ENCODE data around the gene CD3E.

The CD3E gene

DNA sequence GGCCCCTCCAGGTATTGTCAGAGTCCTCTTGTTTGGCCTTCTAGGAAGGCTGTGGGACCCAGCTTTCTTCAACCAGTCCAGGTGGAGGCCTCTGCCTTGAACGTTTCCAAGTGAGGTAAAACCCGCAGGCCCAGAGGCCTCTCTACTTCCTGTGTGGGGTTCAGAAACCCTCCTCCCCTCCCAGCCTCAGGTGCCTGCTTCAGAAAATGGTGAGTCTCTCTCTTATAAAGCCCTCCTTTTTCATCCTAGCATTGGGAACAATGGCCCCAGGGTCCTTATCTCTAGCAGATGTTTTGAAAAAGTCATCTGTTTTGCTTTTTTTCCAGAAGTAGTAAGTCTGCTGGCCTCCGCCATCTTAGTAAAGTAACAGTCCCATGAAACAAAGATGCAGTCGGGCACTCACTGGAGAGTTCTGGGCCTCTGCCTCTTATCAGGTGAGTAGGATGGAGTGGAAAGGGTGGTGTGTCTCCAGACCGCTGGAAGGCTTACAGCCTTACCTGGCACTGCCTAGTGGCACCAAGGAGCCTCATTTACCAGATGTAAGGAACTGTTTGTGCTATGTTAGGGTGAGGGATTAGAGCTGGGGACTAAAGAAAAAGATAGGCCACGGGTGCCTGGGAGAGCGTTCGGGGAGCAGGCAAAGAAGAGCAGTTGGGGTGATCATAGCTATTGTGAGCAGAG, at the start of gene CD3E:
Gene CD3E (plus strand): TSS at position 163 of the 681 bp plus-strand sequence. CDS start 223 bp downstream, at position 386.
- no peak for DNase-seq (ENCODE audit: low read depth)

DNA sequence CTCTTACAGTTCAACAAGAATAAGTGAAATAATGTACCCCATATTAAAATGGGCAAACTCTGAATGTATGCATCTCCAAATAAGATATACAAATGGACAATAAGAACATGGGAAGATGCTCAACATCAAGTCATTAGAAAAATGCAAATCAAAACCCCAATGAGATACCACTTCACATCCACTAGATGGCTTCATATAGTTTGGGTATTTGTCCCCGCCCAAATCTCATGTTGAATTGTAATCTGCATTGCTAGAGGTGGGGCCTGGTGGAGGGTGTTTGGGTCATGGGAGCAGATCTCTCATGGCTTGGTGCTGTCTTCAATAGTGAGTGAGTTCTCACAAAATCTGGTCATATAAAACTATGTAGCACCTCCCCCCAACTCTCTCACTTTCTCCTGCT, 46.1 kb upstream of the CD3E start:
- no peak for DNase-seq (ENCODE audit: low read depth)

DNA sequence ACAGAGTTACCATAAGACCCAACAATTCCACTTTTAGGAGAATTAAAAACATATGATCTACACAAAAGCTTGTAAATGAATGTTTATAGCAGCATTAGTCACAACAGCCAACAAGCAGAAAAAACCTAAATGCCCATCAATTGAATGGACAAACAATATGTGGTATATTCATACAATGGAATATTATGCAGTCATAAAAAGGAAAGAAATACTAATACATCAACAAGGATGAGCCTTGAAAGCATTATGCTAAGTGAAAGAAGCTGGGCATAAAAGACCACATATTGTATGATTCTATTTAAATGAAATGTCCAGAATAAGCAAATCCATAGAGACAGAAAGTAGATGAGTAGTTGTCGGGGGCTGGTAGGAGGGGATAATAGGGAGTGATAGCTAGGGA, 45.4 kb upstream of the CD3E start:
- DNase-seq (ENCODE audit: low read depth): no peak

- no peak for DNase-seq (ENCODE audit: low read depth)
These were observed 44.2 kb upstream of the CD3E start for GRCh38 chr11:118260353-118260752.

DNA sequence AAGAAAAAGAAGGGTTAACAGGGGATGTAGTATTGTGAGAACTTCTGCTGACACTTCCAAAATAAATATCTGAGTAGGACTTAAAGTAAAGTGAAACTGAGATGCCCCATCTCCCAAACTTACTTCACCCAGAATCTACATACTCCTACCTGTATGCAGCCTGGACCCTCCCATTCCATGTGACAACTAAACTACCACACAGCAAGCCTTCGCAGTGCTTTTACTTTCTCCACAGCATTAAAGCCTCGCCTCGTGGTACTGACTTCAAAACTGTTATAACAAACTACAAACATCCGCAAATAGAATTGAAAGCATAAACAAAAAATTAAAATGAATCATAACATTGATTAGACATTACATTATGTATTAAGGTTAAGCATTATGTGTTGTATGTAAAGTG, 41.4 kb upstream of the CD3E start:
- DNase-seq (ENCODE audit: low read depth): no peak

- no peak for DNase-seq (ENCODE audit: low read depth)
These were observed 40.6 kb upstream of the CD3E start, which contains the start of gene MPZL2 for GRCh38 chr11:118263695-118264568. Gene MPZL2, minus strand, starts transcription at chr11:118264297. Its CDS starts 144 bp downstream, at chr11:118264153.

DNA sequence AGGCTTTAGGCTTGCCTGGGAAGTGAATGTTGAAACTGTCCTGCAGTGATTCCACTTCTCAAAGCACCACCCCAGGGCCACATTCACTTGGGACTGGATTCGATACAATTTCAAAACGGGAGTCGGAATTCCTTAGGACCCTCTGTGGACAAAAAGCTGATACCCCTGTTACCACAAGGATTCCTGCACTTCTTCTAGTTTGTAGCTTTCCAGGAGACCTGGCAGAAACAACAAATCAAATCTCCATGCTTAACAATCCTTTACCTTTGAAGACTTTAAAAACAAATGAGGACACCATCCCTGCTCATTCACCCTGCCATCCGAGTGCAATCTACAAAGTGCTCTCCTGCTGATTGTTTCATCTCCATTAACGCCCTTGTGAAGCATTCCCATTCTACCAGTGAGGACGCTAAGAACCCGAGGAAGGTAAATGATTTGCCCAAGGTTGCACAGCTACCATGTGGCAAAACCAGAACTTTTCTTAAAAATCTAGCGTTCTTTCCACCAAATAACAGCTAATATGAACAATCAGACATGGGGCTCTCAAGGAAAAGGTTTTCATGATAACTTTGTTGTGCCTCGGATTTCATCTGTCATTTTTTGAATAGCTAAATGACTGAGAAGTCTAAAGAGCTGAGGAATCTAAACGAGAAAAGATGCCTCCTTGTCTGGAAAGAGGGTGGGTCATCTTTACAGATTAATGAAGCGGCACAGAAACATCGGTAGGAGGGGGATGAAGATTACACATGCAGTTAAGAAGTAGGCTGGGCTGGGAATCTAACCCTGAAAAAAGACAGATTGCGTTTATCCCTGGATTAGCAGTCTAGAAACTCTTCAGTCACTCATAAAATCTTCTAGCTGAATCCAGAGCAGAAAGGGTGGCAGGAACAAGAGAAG, 39.7 kb upstream of the CD3E start:
- DNase-seq (ENCODE audit: low read depth): no peak

DNA sequence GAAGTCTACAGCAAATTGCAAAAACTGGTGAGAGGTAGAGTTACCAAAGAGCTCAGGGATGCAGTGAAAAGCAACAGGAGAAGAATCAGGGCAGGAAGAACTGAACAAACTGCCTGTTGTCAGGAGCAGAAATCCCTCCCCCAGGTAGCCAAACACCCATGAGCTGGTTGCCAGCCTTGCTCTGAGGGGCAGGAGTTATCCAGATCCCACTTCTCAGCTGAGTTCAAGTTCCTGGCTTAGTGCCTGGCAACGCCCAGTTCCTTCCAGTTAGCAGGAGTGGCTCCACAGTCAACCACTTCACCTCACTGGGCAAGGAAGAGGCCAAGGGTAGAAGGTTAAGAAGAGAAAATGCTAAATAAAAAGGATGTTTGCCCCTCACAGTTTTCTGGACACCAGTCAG, 38.6 kb upstream of the CD3E start:
- DNase-seq (ENCODE audit: low read depth): no peak

GRCh38 chr11:118267486-118267885, 37.0 kb upstream of the CD3E start:
- DNase-seq (ENCODE audit: low read depth): no peak

DNA sequence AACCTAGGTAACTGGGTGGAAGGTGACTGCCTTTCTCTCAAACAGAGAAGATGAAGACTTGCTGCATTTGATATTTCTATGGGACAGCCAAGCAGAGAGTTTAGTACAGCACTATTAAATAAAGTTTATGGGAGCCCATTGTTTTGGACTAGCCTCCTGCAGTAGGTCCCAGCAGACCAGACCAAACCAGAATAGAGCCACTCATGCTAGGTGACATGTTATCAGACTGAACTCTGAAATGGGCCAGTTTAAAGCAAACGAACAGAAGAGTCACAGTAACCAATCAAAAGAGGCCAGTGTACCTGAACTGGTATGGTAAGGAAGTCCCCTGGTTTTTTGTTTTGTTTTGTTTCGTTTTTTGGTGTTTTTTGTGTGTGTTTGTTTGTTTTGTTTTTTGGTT, 32.5 kb upstream of the CD3E start:
- DNase-seq (ENCODE audit: low read depth): no peak

DNA sequence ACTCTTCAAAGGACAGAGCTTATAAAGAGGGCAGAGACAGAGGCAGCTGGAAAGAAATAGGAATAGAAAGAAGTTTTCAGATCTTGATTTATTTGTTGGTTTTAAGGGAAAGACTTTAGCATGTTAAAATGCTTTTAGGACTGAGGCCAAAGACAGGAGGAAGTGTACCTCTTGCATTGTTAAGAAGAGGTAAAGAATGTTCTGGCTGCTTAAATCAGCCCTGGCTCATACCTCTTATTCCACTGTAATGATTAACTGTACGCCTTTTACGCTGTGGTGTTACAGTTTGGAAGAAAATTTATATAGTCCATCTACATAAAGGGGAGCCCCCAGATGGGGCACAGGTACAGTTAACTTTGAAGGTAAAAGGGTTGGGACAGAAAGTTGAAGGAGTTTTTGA, 30.3 kb upstream of the CD3E start:
- no peak for DNase-seq (ENCODE audit: low read depth)

GRCh38 chr11:118275176-118275575, 29.4 kb upstream of the CD3E start:
- DNase-seq (ENCODE audit: low read depth): no peak

DNA sequence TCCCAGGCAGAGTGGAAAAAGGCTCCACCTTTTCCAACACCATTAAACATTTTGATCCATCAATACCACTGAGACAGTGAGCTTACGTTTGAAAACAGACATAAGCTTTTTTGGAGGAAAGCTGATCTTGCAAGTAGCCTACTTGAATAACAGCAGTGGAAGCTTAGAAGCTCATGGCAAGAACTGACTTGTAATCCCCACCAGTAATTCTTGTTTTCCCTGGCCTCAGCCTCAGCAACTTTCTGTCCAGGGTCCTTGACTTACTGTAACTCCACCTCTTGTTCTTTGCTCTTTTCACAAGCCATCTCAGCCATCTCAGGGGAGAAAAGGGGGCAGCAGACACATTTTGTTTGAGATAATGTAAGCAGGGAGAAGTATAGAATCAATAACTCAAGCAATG, 28.1 kb upstream of the CD3E start:
- DNase-seq (ENCODE audit: low read depth): no peak

DNA sequence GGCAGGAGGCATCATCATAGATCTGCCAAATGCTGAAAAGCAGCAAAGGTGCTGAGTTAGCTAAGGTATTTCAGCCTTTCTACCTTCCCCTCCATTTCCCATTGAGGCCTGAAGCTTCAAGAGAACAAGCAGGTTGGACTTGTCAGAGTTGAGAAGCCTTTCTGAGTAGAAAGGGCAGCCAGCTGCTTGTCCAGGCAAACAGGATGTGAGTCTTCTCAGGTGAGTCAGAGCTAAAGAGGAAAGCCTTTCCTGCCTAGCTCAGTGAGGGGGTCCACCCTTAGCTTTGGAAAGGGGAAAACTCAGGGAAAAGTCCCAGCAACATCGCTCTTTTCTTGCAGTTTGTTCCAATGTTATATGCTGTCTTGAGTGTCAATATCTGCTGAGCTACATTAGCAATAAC, 27.2 kb upstream of the CD3E start:
- no peak for DNase-seq (ENCODE audit: low read depth)

- DNase-seq (ENCODE audit: low read depth): no peak
These were observed 23.2 kb upstream of the CD3E start for GRCh38 chr11:118281284-118281683.

DNA sequence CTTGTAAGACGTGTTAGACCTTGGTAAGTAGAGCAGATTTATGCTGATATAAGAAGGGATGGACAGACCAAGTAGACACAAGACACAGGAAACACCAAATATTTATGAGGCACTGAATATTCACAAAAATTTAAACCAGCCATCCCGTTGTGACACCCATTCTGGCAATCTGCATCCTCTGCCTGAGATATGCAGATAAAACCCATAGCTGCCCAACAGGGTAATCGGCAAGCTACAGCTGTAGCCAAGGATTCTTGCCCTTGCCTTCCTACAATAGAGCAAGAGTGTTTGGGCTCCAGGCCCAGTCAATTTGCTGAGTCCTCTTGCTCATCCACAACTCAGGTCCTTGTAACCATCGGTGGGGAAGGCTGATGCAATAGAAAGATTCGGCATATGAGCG, 21.9 kb upstream of the CD3E start:
- no peak for DNase-seq (ENCODE audit: low read depth)

GRCh38 chr11:118283037-118283636, 21.4 kb upstream of the CD3E start:
- no peak for DNase-seq (ENCODE audit: low read depth)

GRCh38 chr11:118283756-118284350, 20.7 kb upstream of the CD3E start:
- DNase-seq (ENCODE audit: low read depth): no peak

GRCh38 chr11:118286545-118286944, 18.0 kb upstream of the CD3E start:
- DNase-seq (ENCODE audit: low read depth): no peak

DNA sequence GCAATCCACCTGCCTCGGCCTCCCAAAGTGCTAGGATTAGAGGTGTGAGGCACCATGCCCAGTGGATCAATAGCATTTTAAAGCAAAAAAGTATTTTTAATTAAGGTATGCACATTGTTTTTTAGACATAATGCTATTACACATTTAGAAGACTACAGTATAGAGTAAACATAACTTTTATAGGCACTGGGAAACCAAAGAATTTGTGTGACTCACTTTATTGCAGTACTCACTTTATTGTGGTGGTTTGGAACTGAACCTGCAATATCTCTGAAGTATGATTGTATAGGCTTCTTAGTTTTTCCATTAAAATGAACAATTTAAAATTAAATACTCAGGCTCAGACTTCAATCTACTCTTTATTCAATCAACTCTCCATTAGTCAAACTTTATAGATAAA, 17.5 kb upstream of the CD3E start:
- no peak for DNase-seq (ENCODE audit: low read depth)

DNA sequence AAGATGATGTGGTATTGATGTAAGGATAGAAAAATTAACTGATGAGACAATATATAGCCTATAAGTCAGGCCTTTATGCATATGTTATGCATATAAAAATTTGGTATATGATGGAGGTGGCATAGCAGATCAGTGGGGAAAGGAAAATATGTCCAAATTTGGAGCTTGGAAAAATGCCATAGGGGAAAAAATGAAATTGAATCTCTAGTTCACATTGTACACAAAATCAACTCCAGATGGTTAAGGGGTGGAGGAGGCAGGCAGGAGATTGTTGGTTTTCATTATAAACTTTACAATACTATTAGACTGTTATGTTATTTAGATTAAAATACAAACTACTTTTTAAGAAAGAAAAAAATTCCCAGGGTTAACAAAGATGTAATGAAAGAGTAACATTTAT, 15.1 kb upstream of the CD3E start:
- no peak for DNase-seq (ENCODE audit: low read depth)

DNA sequence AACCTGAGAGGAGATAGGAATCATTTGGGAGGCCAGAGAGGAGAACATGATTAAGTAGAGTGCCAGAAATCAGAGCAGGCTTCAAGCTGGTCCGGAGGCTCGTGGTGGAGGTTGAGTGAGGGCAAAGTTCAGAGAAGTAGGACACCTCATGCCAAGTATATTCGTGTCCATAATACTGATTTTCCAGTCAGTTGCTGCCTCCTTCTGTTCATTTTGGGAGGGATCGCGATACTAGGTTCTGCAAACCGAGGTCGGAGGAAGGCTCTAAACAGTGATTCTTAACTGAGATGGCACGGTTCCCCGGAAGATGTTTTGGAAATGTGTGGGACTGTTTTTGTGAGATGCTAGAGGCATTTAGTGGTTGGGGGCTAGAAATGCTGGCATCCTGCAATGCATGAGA, 13.6 kb upstream of the CD3E start:
- DNase-seq (ENCODE audit: low read depth): no peak

Data from stimulated activated CD8-positive, alpha-beta memory T cell treated with anti-CD3 and anti-CD28 coated beads, Interleukin-7, amount 100 ng/mL, for 24 hours (primary cell).